HepG2 (cell line): ENCODE data around the gene AFF4. TPM values are rescaled to one million over a fixed set of nuclear protein-coding genes. Genes with fewer than 3 reads are reported as not detected.

Experiments
- ARNTL ChIP-seq: sonication (generic); formaldehyde crosslinking; IDR thresholded peaks from 2 replicates; pipeline ENCODE4 v1.4.0; 2020; ENCODE audit warnings: mild to moderate bottlenecking, missing genetic modification reagents
- ATF1 ChIP-seq: IDR thresholded peaks from 2 replicates; pipeline ENCODE4 v1.6.1; 2016; ENCODE audit warnings: mild to moderate bottlenecking, control low read depth
- CCAR2 ChIP-seq: fragments of 200-400 bp; formaldehyde crosslinking; optimal IDR thresholded peaks from 2 replicates; pipeline ENCODE3; 2018; ENCODE audit warnings: low read depth, mild to moderate bottlenecking, low read length, moderate library complexity
- EHMT2 ChIP-seq: fragments of 200-600 bp; sonication (generic); IDR thresholded peaks from 2 replicates; pipeline ENCODE4 v1.7.0; 2017; ENCODE audit warnings: antibody characterized with exemption, low read depth, low read length, borderline replicate concordance
- FOXA1 ChIP-seq, 2 experiments: fragments of 450-650 bp in 1 of 2; sonication (generic) in 1 of 2; formaldehyde crosslinking in 1 of 2; IDR thresholded peaks; 2 replicates each; pipeline versions ENCODE4 v1.4.0 to v1.6.1; 2016 to 2020; ENCODE audit warnings: missing genetic modification reagents in 1 of 2
- GFI1 ChIP-seq: sonication (generic); formaldehyde crosslinking; IDR thresholded peaks from 2 replicates; pipeline ENCODE4 v1.5.0; 2020; ENCODE audit warnings: missing genetic modification reagents, mild to moderate bottlenecking, borderline replicate concordance
- HDAC1 ChIP-seq: sonication (generic); formaldehyde crosslinking; IDR thresholded peaks from 2 replicates; pipeline ENCODE4 v1.5.1; 2020; ENCODE audit warnings: mild to moderate bottlenecking, missing genetic modification reagents
- KMT2B ChIP-seq: IDR thresholded peaks from 2 replicates; pipeline ENCODE4 v1.6.1; 2016; ENCODE audit warnings: missing genetic modification reagents, missing compliant biosample characterization
- MEIS2 ChIP-seq: sonication (generic); formaldehyde crosslinking; IDR thresholded peaks from 2 replicates; pipeline ENCODE4 v1.9.0; 2021; ENCODE audit warnings: mild to moderate bottlenecking, missing genetic modification reagents
- MTF1 ChIP-seq: sonication (generic); formaldehyde crosslinking; IDR thresholded peaks from 2 replicates; pipeline ENCODE4 v1.5.0; 2020; ENCODE audit warnings: missing genetic modification reagents
- POLR2AphosphoS5 ChIP-seq: IDR thresholded peaks from 2 replicates; pipeline ENCODE4 v1.6.1; 2012; ENCODE audit warnings: low read depth, low read length
- PRMT3 ChIP-seq: sonication (generic); formaldehyde crosslinking; IDR thresholded peaks from 2 replicates; pipeline ENCODE4 v1.8.1; 2022; ENCODE audit warnings: low read depth, mild to moderate bottlenecking, moderate library complexity, missing genetic modification reagents, borderline replicate concordance
- SATB2 ChIP-seq: sonication (generic); formaldehyde crosslinking; IDR thresholded peaks from 2 replicates; pipeline ENCODE4 v1.5.0; 2020; ENCODE audit warnings: missing genetic modification reagents
- SNAPC2 ChIP-seq: sonication (generic); formaldehyde crosslinking; IDR thresholded peaks from 2 replicates; pipeline ENCODE4 v1.8.1; 2022; ENCODE audit warnings: mild to moderate bottlenecking, missing genetic modification reagents
- ZEB1 ChIP-seq: IDR thresholded peaks from 2 replicates; pipeline ENCODE4 v1.6.1; 2012; ENCODE audit warnings: mild to moderate bottlenecking, low read depth, inconsistent platforms; ENCODE audit not compliant: insufficient replicate concordance
- ZMYM4 ChIP-seq: sonication (generic); formaldehyde crosslinking; IDR thresholded peaks from 2 replicates; pipeline ENCODE4 v1.8.1; 2023; ENCODE audit warnings: mild to moderate bottlenecking, missing genetic modification reagents
- ZNF510 ChIP-seq: sonication (generic); formaldehyde crosslinking; IDR thresholded peaks from 2 replicates; pipeline ENCODE4 v1.4.0; 2020; ENCODE audit warnings: low read depth, mild to moderate bottlenecking, missing genetic modification reagents
- ZNF83 ChIP-seq: sonication (generic); formaldehyde crosslinking; IDR thresholded peaks from 2 replicates; pipeline ENCODE4 v1.4.0; 2020; ENCODE audit warnings: missing genetic modification reagents, mild to moderate bottlenecking, borderline replicate concordance
- polyA plus RNA-seq, 8 experiments: library from polyadenylated mRNA; depleted of rRNA in 3 of 8; stranded (reverse) in 7 of 8; unstranded in 1 of 8; fragments of >200 nt; fragmentation: Illumina TruSeq in 4 of 8; extraction: Trizol in 4 of 8; gene quantifications; 2 replicates each; pipeline versions ENCODE4 v1.2.1 to v1.2.3, GENCODE V29; 2011 to 2016; ENCODE audit warnings: low read depth in 4 of 8, missing spikeins in 1 of 8, mixed read lengths in 1 of 8; ENCODE audit not compliant: insufficient read depth in 1 of 8
- total RNA-seq, 5 experiments: library from RNA; depleted of rRNA; stranded (reverse); fragments of >200 nt; fragmentation: Illumina TruSeq; extraction: Trizol; gene quantifications; 2 replicates each; pipeline ENCODE4 v1.2.3, GENCODE V29; 2016; ENCODE audit warnings: low read depth in 1 of 5
- TF ChIP-seq, protein P1 (sequence below): sonication (generic); formaldehyde crosslinking; IDR thresholded peaks from 2 replicates; pipeline ENCODE4 v1.5.0; 2020; ENCODE audit warnings: mild to moderate bottlenecking, missing genetic modification reagents, moderate library complexity
- TF ChIP-seq, protein P2 (sequence below): sonication (generic); formaldehyde crosslinking; IDR thresholded peaks from 2 replicates; pipeline ENCODE4 v1.5.1; 2020; ENCODE audit warnings: missing genetic modification reagents, mild to moderate bottlenecking, borderline replicate concordance
- TF ChIP-seq, protein P3 (sequence below): IDR thresholded peaks from 2 replicates; pipeline ENCODE4 v1.4.0; 2020; ENCODE audit warnings: mild to moderate bottlenecking, missing genetic modification reagents
- TF ChIP-seq, protein P4 (sequence below): IDR thresholded peaks from 2 replicates; pipeline ENCODE4 v1.6.1; 2016; ENCODE audit warnings: low read depth, borderline replicate concordance

The AFF4 gene
- total and polyA plus RNA-seq, 2 of the 13 experiments (the other 11 are each of a cell fraction or from before 2014, with no cell fraction given) = 22.1 to 25.5 TPM

DNA sequence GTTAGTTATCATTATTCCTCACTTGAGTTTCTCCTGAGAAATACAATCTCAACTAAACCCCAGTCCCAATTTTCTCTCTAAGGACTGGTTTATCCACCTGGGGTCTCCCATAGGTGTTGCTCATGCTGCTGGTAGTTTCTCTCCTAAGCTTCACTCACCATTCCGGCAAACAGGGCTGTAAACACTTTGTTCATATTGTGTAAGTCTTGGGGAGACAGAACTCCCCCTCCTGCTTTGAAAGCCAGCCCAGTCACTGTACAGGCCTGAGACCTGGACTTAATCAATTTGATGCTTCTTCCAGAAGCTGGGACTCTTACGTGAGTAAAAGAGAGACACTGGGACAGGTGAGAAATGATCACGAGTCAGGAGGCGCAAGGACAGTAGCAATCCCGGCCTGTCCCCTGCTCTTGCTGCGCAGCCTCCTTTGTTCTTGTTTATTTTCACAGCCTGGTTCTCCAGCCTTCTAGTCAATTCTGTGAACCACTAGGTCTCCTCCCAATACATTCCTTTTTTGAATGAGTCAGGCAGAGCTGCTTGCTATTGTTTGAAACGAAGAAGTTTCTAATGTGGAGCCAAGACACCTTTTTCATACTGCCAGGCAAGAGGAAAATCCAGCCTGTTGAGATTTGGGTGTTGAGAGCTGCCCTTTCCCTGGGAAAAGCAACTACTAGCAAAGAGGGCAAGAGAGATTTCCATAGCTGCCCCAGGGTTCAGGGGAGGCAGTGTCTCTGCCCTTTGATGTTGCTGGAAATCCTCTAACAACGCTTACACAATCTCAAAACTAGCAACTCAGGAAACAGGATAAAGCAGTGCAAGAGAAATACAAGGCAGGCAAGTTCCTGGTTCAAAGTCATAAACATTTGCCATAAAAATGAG, 123.8 kb downstream of the AFF4 start (continued):
- TF ChIP-seq, protein P1, sequence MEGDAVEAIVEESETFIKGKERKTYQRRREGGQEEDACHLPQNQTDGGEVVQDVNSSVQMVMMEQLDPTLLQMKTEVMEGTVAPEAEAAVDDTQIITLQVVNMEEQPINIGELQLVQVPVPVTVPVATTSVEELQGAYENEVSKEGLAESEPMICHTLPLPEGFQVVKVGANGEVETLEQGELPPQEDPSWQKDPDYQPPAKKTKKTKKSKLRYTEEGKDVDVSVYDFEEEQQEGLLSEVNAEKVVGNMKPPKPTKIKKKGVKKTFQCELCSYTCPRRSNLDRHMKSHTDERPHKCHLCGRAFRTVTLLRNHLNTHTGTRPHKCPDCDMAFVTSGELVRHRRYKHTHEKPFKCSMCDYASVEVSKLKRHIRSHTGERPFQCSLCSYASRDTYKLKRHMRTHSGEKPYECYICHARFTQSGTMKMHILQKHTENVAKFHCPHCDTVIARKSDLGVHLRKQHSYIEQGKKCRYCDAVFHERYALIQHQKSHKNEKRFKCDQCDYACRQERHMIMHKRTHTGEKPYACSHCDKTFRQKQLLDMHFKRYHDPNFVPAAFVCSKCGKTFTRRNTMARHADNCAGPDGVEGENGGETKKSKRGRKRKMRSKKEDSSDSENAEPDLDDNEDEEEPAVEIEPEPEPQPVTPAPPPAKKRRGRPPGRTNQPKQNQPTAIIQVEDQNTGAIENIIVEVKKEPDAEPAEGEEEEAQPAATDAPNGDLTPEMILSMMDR = peak; percentile 9; the same call in 1 of the 2 replicates
- TF ChIP-seq SATB2 (CRISPR knock-in tag) (peak; percentile 8; the same call in 1 of the 2 replicates), EHMT2 (peak; percentile 14; the same call in 1 of the 2 replicates), SNAPC2 (CRISPR knock-in tag) (peak; percentile 47; the same call in 1 of the 2 replicates), ZEB1 (no peak), ZNF510 (0 out of 2 replicates have a peak, but pooled peaks have one; percentile 48), KMT2B (CRISPR knock-in tag) (0 out of 2 replicates have a peak, but pooled peaks have one; percentile 14), GFI1 (CRISPR knock-in tag) (peak; percentile 90; the same call in 1 of the 2 replicates), CCAR2 (peak; percentile 41), HDAC1 (CRISPR knock-in tag) (peak; percentile 74; the same call in 1 of the 2 replicates), MTF1 (CRISPR knock-in tag) (no peak), MEIS2 (CRISPR knock-in tag) (peak; percentile 1; the same call in 1 of the 2 replicates), FOXA1 (IDR thresholded peaks at IDR 0.05) (no peak), FOXA1 (CRISPR knock-in tag; IDR thresholded peaks at IDR 0.05) (peak; percentile 30; the same call in 1 of the 2 replicates), POLR2AphosphoS5 (peak; percentile 64), PRMT3 (peak; percentile 41; the same call in 1 of the 2 replicates), ZMYM4 (CRISPR knock-in tag) (0 out of 2 replicates have a peak, but pooled peaks have one; percentile 45), ATF1 (CRISPR knock-in tag) (peak; percentile 67), ARNTL (CRISPR knock-in tag) (peak; percentile 24; the same call in 1 of the 2 replicates), ZNF83 (CRISPR knock-in tag) (no peak)
- TF ChIP-seq, protein P2, sequence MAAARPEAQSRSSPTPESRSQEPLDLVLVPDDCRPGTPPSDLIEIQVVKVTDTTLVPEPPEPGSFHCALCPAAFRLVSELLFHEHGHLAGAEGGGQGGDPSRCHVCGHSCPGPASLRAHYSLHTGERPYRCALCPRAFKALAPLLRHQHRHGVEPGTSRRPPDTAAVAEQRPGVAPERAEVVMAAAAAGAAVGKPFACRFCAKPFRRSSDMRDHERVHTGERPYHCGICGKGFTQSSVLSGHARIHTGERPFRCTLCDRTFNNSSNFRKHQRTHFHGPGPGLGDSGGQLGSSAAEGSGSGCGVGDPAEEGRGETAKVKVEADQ (CRISPR knock-in tag) = 0 out of 2 replicates have a peak, but pooled peaks have one; percentile 18
- TF ChIP-seq, protein P3, sequence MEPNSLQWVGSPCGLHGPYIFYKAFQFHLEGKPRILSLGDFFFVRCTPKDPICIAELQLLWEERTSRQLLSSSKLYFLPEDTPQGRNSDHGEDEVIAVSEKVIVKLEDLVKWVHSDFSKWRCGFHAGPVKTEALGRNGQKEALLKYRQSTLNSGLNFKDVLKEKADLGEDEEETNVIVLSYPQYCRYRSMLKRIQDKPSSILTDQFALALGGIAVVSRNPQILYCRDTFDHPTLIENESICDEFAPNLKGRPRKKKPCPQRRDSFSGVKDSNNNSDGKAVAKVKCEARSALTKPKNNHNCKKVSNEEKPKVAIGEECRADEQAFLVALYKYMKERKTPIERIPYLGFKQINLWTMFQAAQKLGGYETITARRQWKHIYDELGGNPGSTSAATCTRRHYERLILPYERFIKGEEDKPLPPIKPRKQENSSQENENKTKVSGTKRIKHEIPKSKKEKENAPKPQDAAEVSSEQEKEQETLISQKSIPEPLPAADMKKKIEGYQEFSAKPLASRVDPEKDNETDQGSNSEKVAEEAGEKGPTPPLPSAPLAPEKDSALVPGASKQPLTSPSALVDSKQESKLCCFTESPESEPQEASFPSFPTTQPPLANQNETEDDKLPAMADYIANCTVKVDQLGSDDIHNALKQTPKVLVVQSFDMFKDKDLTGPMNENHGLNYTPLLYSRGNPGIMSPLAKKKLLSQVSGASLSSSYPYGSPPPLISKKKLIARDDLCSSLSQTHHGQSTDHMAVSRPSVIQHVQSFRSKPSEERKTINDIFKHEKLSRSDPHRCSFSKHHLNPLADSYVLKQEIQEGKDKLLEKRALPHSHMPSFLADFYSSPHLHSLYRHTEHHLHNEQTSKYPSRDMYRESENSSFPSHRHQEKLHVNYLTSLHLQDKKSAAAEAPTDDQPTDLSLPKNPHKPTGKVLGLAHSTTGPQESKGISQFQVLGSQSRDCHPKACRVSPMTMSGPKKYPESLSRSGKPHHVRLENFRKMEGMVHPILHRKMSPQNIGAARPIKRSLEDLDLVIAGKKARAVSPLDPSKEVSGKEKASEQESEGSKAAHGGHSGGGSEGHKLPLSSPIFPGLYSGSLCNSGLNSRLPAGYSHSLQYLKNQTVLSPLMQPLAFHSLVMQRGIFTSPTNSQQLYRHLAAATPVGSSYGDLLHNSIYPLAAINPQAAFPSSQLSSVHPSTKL (CRISPR knock-in tag) = peak; percentile 83
- TF ChIP-seq, protein P4, sequence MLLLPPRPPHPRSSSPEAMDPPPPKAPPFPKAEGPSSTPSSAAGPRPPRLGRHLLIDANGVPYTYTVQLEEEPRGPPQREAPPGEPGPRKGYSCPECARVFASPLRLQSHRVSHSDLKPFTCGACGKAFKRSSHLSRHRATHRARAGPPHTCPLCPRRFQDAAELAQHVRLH (CRISPR knock-in tag) = peak; percentile 47; the same call in 1 of the 2 replicates
